Neural cell (in vitro differentiated cells): Measurements from ENCODE around the gene DSCAML1.

Experiments
- CTCF ChIP-seq: fragments of 450-650 bp; IDR thresholded peaks from 2 replicates; pipeline ENCODE4 v1.5.1; 2014; ENCODE audit warnings: antibody characterized with exemption, mild to moderate bottlenecking, moderate library complexity; ENCODE audit not compliant: poor library complexity, severe bottlenecking
- EZH2 ChIP-seq: fragments of 200-600, 300-800 bp; shearing (Covaris generic), sonication (generic); IDR thresholded peaks from 2 replicates; pipeline ENCODE4 v1.6.1; 2014; ENCODE audit warnings: antibody characterized with exemption, low read length, borderline replicate concordance, mild to moderate bottlenecking; ENCODE audit not compliant: insufficient read depth, poor library complexity, severe bottlenecking
- POLR2AphosphoS5 ChIP-seq: IDR thresholded peaks from 2 replicates; pipeline ENCODE4 v1.6.1; 2012
- RAD21 ChIP-seq: fragments of 450-650 bp; conservative IDR thresholded peaks from 2 replicates; pipeline ENCODE4 v1.6.1; 2014; ENCODE audit warnings: antibody characterized with exemption, mild to moderate bottlenecking, moderate library complexity
- REST ChIP-seq: IDR thresholded peaks from 2 replicates; pipeline ENCODE4 v1.6.1; 2012; ENCODE audit warnings: borderline replicate concordance
- TAF1 ChIP-seq: IDR thresholded peaks from 2 replicates; pipeline ENCODE4 v1.6.1; 2012; ENCODE audit warnings: low read depth

DNA sequence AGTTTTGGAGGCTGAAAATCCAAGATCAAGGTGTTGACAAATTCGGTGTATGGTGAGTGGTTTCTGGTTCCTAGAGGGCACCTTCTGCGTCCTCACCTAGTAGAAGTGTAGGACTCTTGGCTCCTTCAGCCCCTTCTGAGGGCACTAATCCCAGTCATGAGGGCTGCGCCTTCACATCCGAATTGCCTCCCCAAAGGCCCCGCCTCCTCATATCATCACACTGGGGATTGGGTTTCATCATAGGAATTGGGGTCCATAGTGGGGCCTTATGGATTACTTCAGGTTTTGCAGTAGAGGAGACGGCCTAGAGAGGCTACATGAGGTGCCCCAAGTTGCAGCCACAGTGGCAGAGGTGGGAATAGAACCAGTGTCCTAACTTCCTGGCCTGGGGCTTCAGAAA, 382.3 kb downstream of the DSCAML1 start:
- no peak for TF ChIP-seq EZH2
- TF ChIP-seq CTCF = no peak
- no peak for TF ChIP-seq POLR2AphosphoS5
- no peak for TF ChIP-seq TAF1
- no peak for TF ChIP-seq REST
- TF ChIP-seq RAD21 = no peak
